ENCODE data around the gene SLC7A6OS.

The SLC7A6OS gene

GRCh38 chr16:68284847-68285246 lies 25.9 kb downstream of the SLC7A6OS start:
- no peaks in the 10 kb centered on the region for H3K9me3 ChIP-seq (ENCODE audit: severe bottlenecking)
- H3K27me3 ChIP-seq (ENCODE audit: insufficient read depth, low read depth, severe bottlenecking), result no peaks in the 10 kb centered on the region
- H3K36me3 ChIP-seq, result peaks cover 27% of the 10 kb centered on the region
- DNase-seq, result no peak
- no peak for TF ChIP-seq CTCF (IDR thresholded peaks at IDR 0.05; ENCODE audit: low read depth, low read length)
- no peak overlapping the region for H3K4me3 ChIP-seq (ENCODE audit: low read depth, low read length)
- no peak overlapping the region for H3K27ac ChIP-seq

DNA sequence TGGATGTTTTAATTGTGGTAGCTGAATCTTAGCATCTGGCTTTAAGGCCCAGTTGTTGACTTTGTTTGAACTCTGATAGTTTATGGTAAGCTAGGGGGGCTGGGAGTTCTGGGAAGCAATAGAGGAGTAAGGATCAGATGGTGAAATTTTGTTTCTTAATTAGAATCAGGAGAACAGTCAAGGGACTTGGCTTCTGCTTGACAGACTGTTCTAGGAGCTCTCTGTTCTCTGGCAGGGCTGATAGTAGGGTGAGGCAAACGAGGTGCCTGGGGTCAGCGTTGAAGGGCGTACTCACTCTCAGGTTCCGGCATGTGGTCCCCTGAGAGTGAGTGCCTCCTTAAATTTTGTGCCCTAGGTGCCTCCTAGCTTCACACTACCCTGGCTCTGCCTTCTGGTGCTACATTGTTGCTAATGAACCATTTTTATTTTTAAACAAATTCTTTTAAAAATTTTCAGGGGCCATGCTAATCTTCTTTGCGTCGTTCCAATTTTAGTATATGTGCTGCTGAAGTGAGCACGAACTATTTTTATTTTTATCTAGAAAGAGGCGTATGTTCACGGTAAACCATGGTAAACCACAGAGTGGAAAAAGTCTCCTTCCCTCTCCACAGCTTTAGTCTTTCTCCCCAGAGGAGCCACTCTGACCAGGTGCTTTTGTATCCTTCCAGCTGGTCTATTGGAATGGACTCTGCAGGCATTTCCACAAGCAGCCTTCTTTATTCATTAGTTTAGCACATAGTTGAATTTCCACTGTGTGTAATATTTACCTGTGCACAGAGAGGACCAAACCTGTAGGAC lies 26.7 kb downstream of the SLC7A6OS start:
- H3K36me3 ChIP-seq, result peaks cover 36% of the 10 kb centered on the region
- H3K27ac ChIP-seq, result no peak overlapping the region
- DNase-seq, result no peak

DNA sequence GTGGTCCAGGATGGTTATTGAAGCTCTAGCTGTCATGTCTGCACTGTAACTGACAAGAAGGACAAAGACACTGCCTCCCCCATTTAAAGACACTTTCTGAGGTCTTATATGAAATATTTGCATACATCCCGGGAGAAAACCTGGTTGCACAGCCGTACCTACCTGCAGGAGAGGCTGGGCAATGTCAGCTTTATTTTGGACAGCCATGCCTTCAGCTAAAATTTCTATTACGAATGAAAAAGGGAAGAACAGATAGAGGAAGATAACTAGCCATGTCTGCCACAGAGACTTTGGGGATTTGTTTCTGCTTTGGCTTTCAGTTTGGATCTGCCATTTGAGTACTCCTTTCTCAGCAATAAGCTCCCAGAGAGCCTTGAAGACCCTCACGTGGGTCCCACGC lies 27.4 kb downstream of the SLC7A6OS start:
- Histone ChIP-seq H3K36me3 (peaks cover 34% of the 10 kb centered on the region), H3K27ac (no peak overlapping the region), H3K27me3 (ENCODE audit: insufficient read depth, low read depth, severe bottlenecking) (no peaks in the 10 kb centered on the region), H3K9me3 (ENCODE audit: severe bottlenecking) (no peaks in the 10 kb centered on the region), H3K4me3 (ENCODE audit: low read depth, low read length) (no peak overlapping the region)
- TF ChIP-seq CTCF (IDR thresholded peaks at IDR 0.05; ENCODE audit: low read depth, low read length), result no peak
- no peak for DNase-seq

More for the DNA sequence above, 26.7 kb downstream of the SLC7A6OS start:
- no peaks in the 10 kb centered on the region for H3K9me3 ChIP-seq (ENCODE audit: severe bottlenecking)
- H3K4me3 ChIP-seq (ENCODE audit: low read depth, low read length), result no peak overlapping the region
- H3K27me3 ChIP-seq (ENCODE audit: insufficient read depth, low read depth, severe bottlenecking), result no peaks in the 10 kb centered on the region
- no peak for TF ChIP-seq CTCF (IDR thresholded peaks at IDR 0.05; ENCODE audit: low read depth, low read length)

- TF ChIP-seq CTCF (IDR thresholded peaks at IDR 0.05; ENCODE audit: low read depth, low read length), result no peak
- Histone ChIP-seq H3K4me3 (ENCODE audit: low read depth, low read length) (no peak overlapping the region), H3K36me3 (peaks cover 30% of the 10 kb centered on the region), H3K9me3 (ENCODE audit: severe bottlenecking) (no peaks in the 10 kb centered on the region), H3K27ac (no peak overlapping the region), H3K27me3 (ENCODE audit: insufficient read depth, low read depth, severe bottlenecking) (no peaks in the 10 kb centered on the region)
- DNase-seq, result no peak
These were observed 28.7 kb downstream of the SLC7A6OS start for GRCh38 chr16:68282064-68282452.

DNA sequence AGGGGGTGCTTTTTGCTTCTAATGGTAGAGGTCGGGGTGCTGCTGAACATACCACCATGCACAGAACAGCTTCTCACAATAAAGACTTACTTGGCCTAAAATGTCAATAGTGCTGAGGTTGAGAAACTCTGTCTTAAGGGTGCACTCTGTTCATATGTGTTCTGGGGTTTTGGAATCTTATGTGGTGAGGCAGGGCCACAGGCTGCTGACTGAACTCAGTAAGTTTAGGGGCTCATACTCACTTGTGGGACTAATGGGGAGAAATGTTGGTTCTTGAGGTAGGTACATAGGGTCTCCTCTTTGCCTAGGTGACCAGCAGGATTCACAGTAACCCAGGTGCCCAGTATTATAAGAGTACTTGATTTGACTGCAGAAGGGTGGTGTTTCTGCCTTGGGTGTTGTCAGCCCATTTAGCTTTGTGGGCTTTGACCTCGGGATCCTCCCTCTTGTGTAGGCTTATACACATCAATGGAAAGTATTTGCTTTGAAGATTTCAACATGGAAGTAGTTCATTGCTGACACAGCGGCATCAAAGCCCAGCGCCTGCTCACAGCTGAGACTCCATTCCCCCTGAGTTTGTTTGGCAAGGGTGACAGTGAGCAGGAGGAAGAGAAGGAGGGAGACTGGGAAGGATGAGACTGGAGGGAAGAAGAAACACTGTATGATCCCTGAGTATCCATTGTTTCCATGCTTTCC lies 29.2 kb downstream of the SLC7A6OS start:
- Histone ChIP-seq H3K27ac (no peak overlapping the region), H3K4me3 (ENCODE audit: low read depth, low read length) (no peak overlapping the region)

More for the DNA sequence above, 29.2 kb downstream of the SLC7A6OS start:
- no peaks in the 10 kb centered on the region for H3K9me3 ChIP-seq (ENCODE audit: severe bottlenecking)
- DNase-seq, result no peak
- no peak for TF ChIP-seq CTCF (IDR thresholded peaks at IDR 0.05; ENCODE audit: low read depth, low read length)
- peaks cover 28% of the 10 kb centered on the region for H3K36me3 ChIP-seq
- no peaks in the 10 kb centered on the region for H3K27me3 ChIP-seq (ENCODE audit: insufficient read depth, low read depth, severe bottlenecking)
